ENCODE measurements around the gene PRPF40A.

The PRPF40A gene

GRCh38 chr2:152613235-152613634 lies 104.0 kb downstream of the PRPF40A start:
- DNase-seq, result no peak

GRCh38 chr2:152611458-152612231 lies 105.6 kb downstream of the PRPF40A start:
- DNase-seq, result peak; percentile 18

GRCh38 chr2:152609699-152610098 lies 107.6 kb downstream of the PRPF40A start:
- DNase-seq, result no peak

GRCh38 chr2:152609154-152609553 lies 108.1 kb downstream of the PRPF40A start:
- no peak for DNase-seq

- DNase-seq, result no peak
Observed at GRCh38 chr2:152607793-152608300, 109.4 kb downstream of the PRPF40A start.

- DNase-seq, result no peak
Observed at GRCh38 chr2:152606941-152607340, 110.3 kb downstream of the PRPF40A start.

- DNase-seq, result no peak
Observed at GRCh38 chr2:152606081-152606480, 111.2 kb downstream of the PRPF40A start.

- no peak for DNase-seq
Observed at GRCh38 chr2:152603166-152603565, 114.1 kb downstream of the PRPF40A start.

GRCh38 chr2:152602750-152603149 lies 114.5 kb downstream of the PRPF40A start:
- no peak for DNase-seq
